ENCODE data around the gene SLC34A1.

Gene SLC34A1

GRCh38 chr5:177447066-177447610 is 62.9 kb downstream of the SLC34A1 start:
- Mint-ChIP-seq H3K4me3 (no peak overlapping the region), H3K27ac (no peak overlapping the region), H3K36me3 (ENCODE audit: low read depth) (peaks cover 12% of the 10 kb centered on the region), H3K27me3 (ENCODE audit: low read depth) (peaks cover 11% of the 10 kb centered on the region), H3K9me3 (no peaks in the 10 kb centered on the region), H3K4me1 (ENCODE audit: low read depth) (peaks cover 31% of the 10 kb centered on the region)
- peak; percentile 52 for DNase-seq (ENCODE audit: low spot score)

- no peak for DNase-seq (ENCODE audit: low spot score)
- H3K4me1 Mint-ChIP-seq (ENCODE audit: low read depth): peaks cover 31% of the 10 kb centered on the region
- H3K9me3 Mint-ChIP-seq: no peaks in the 10 kb centered on the region
- peak overlapping the region; percentile 53 for H3K4me3 Mint-ChIP-seq
- H3K27ac Mint-ChIP-seq: peak overlapping the region; percentile 67
- H3K36me3 Mint-ChIP-seq (ENCODE audit: low read depth): peaks cover 6% of the 10 kb centered on the region
- peaks cover 13% of the 10 kb centered on the region for H3K27me3 Mint-ChIP-seq (ENCODE audit: low read depth)
These were observed 63.5 kb downstream of the SLC34A1 start for GRCh38 chr5:177447611-177448243.

Data from T-helper 2 cell treated with Interferon-gamma antibody and Interleukin-4, amounts not matched to agents 5 μg/mL and 100 μg/mL, for 36 hours (primary cell).